Pulmonary artery endothelial cell (primary cell): ENCODE results near the gene RNF157. TPM values are rescaled to one million over a fixed set of nuclear protein-coding genes. Genes with fewer than 3 reads are reported as not detected.

Source experiments
- total RNA-seq: library from RNA; depleted of rRNA; stranded (reverse); fragments of >200 nt; gene quantifications from 2 replicates; pipeline ENCODE4 v1.2.3, GENCODE V29; 2014

Gene RNF157
- total RNA-seq, 1 donor from 2014 or later: 0.26 TPM

Other genes with a start within 250 kb of the RNF157 start
- gene CDK3, start 239.6 kb downstream of the RNF157 start, total RNA-seq: 1.1 and 1.2 TPM in 2 replicates
- not detected in 2 replicates for gene EVPL, start 213.2 kb downstream of the RNF157 start, total RNA-seq
- gene SRP68, start 168.0 kb downstream of the RNF157 start, total RNA-seq: 35.2 and 44.1 TPM in 2 replicates
- gene GALR2, start 165.7 kb downstream of the RNF157 start, total RNA-seq: 0.07 TPM in 1 of 2 replicates, not detected in the other
- gene ZACN, start 161.3 kb downstream of the RNF157 start, total RNA-seq: not detected in 2 replicates
- 82.1 and 89.1 TPM in 2 replicates for gene EXOC7, start 136.7 kb downstream of the RNF157 start, total RNA-seq
- not detected in 2 replicates for gene FOXJ1, start 99.2 kb downstream of the RNF157 start, total RNA-seq
- gene UBALD2, start 24.9 kb upstream of the RNF157 start, total RNA-seq: 9.3 and 14.2 TPM in 2 replicates
- 1.8 and 4.4 TPM in 2 replicates for gene QRICH2, start 67.8 kb upstream of the RNF157 start, total RNA-seq
- 45.9 and 47.9 TPM in 2 replicates for gene PRPSAP1, start 113.4 kb upstream of the RNF157 start, total RNA-seq
- gene SPHK1, start 144.1 kb upstream of the RNF157 start, total RNA-seq: 120 and 180 TPM in 2 replicates
- 19.0 and 25.5 TPM in 2 replicates for gene UBE2O, start 212.7 kb upstream of the RNF157 start, total RNA-seq
- not detected in 2 replicates for gene AANAT, start 227.1 kb upstream of the RNF157 start, total RNA-seq